Measurements from ENCODE around the gene SORL1.

The SORL1 gene

GRCh38 chr11:121670805-121671282 lies 218.7 kb downstream of the SORL1 start:
- no peak for DNase-seq (ENCODE audit: low read depth in 2 of 2)
- no peak overlapping the region for H3K4me3 ChIP-seq (replicated peaks in 1 of 2; ENCODE audit: low read depth in 2 of 2, low read length in 2 of 2)
- no peak for TF ChIP-seq CTCF (IDR thresholded peaks at IDR 0.05; ENCODE audit: low read depth, low read length)

GRCh38 chr11:121671283-121672168 lies 219.4 kb downstream of the SORL1 start:
- peak; percentile 39 to 54 for DNase-seq (ENCODE audit: low read depth in 2 of 2)
- TF ChIP-seq CTCF (IDR thresholded peaks at IDR 0.05; ENCODE audit: low read depth, low read length) = no peak
- no peak overlapping the region for H3K4me3 ChIP-seq (replicated peaks in 1 of 2; ENCODE audit: low read depth in 2 of 2, low read length in 2 of 2)

- TF ChIP-seq CTCF (IDR thresholded peaks at IDR 0.05; ENCODE audit: low read depth, low read length) = no peak
Measured at GRCh38 chr11:121672630-121673487, 220.7 kb downstream of the SORL1 start.

GRCh38 chr11:121681550-121682268 lies 229.6 kb downstream of the SORL1 start:
- no peak overlapping the region for H3K4me3 ChIP-seq (replicated peaks in 1 of 2; ENCODE audit: low read depth in 2 of 2, low read length in 2 of 2)
- peak in 1 of 2 donors; percentile 36 for DNase-seq (ENCODE audit: low read depth in 2 of 2)
- TF ChIP-seq CTCF (IDR thresholded peaks at IDR 0.05; ENCODE audit: low read depth, low read length) = no peak

More at GRCh38 chr11:121672630-121673487, 220.7 kb downstream of the SORL1 start:
- H3K4me3 ChIP-seq (replicated peaks in 1 of 2; ENCODE audit: low read depth in 2 of 2, low read length in 2 of 2) = no peak overlapping the region
- peak; percentile 24 to 71 for DNase-seq (ENCODE audit: low read depth in 2 of 2)

Data from cardiac fibroblast (primary cell).